NB4 (cell line): Measurements from ENCODE around the gene INSYN2A.

Experiments used
- DNase-seq: peaks from one replicate; pipeline ENCODE4 v3.0.0; 2010; ENCODE audit warnings: low read depth
- H3K4me3 ChIP-seq: one replicate; pipeline ENCODE4 v1.5.1; 2011; ENCODE audit warnings: mild to moderate bottlenecking, low read depth, low read length, moderate library complexity
- MAX ChIP-seq: IDR thresholded peaks from 2 replicates; pipeline ENCODE4 v1.6.1; 2011; ENCODE audit warnings: low read depth, low read length
- MYC ChIP-seq: IDR thresholded peaks from 2 replicates; pipeline ENCODE4 v1.6.1; 2011; ENCODE audit warnings: low read depth, low read length
- POLR2A ChIP-seq: IDR thresholded peaks from 2 replicates; pipeline ENCODE4 v1.6.1; 2011; ENCODE audit warnings: mild to moderate bottlenecking; ENCODE audit not compliant: insufficient read length; ENCODE audit errors: extremely low read depth
- TF ChIP-seq, protein P1 (sequence below): IDR thresholded peaks from one replicate; pipeline ENCODE4 v1.5.1; 2012; ENCODE audit warnings: low read depth, low read length

INSYN2A gene

GRCh38 chr10:127175357-127176110, 20.9 kb downstream of the INSYN2A start:
- TF ChIP-seq MAX (no peak), MYC (no peak), POLR2A (no peak)
- TF ChIP-seq, protein P1, sequence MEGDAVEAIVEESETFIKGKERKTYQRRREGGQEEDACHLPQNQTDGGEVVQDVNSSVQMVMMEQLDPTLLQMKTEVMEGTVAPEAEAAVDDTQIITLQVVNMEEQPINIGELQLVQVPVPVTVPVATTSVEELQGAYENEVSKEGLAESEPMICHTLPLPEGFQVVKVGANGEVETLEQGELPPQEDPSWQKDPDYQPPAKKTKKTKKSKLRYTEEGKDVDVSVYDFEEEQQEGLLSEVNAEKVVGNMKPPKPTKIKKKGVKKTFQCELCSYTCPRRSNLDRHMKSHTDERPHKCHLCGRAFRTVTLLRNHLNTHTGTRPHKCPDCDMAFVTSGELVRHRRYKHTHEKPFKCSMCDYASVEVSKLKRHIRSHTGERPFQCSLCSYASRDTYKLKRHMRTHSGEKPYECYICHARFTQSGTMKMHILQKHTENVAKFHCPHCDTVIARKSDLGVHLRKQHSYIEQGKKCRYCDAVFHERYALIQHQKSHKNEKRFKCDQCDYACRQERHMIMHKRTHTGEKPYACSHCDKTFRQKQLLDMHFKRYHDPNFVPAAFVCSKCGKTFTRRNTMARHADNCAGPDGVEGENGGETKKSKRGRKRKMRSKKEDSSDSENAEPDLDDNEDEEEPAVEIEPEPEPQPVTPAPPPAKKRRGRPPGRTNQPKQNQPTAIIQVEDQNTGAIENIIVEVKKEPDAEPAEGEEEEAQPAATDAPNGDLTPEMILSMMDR = no peak
- peak; percentile 16 for DNase-seq
- H3K4me3 ChIP-seq = no peak overlapping the region

DNA sequence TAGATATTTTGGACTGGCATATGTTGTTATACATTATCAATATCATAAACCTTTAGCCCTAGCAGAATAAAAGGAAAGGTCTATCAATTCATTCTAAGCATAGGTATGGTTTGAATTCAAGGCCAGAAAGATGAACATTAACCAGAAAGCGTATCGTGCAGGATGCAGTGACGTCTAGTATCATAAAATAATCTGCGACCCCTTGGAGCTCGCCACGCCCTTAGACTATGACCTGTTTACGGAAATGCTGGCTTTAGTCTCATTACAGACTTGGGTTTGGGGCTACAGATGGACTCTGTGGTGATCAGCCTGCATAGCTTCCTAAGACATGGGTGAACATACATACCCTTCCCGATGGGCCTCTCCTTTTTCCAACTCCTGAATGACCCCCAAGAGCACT, 21.5 kb downstream of the INSYN2A start:
- DNase-seq = no peak
- TF ChIP-seq MAX (no peak), MYC (no peak), POLR2A (no peak)
- TF ChIP-seq, protein P1 = no peak

GRCh38 chr10:127168261-127168660, 28.1 kb downstream of the INSYN2A start:
- no peak for DNase-seq
- no peak for TF ChIP-seq POLR2A
- TF ChIP-seq MAX = no peak
- no peak for TF ChIP-seq MYC
- TF ChIP-seq, protein P1 = no peak
- H3K4me3 ChIP-seq = no peak overlapping the region

More for the DNA sequence above, 21.5 kb downstream of the INSYN2A start:
- H3K4me3 ChIP-seq = no peak overlapping the region

- DNase-seq = no peak
- H3K4me3 ChIP-seq = no peak overlapping the region
- TF ChIP-seq POLR2A (no peak), MAX (no peak)
Measured at GRCh38 chr10:127162841-127163240, 33.5 kb downstream of the INSYN2A start.

DNA sequence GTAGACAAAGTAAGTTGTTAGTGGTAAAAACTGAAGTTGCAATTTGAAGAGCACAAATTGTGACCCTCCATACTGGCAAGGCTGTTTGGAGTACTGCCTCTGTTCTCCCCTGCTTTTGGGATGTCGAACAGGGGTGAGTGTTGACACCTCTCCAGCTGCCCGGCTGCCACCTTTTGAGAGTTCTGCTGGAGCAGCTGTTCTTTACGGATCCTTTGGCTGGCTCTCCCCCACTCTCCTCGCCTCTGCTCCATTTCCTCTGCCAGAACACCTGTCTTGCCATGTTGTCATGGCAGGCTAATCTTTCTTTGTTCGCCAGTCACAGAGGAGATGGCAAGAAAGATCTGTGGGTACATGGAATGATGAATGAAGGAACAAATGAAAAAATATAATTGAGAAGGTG, 34.9 kb downstream of the INSYN2A start:
- TF ChIP-seq MYC (no peak), MAX (no peak), POLR2A (no peak)
- TF ChIP-seq, protein P1 = no peak
- no peak overlapping the region for H3K4me3 ChIP-seq
- no peak for DNase-seq

- DNase-seq = no peak
- TF ChIP-seq, protein P1 = no peak
- no peak overlapping the region for H3K4me3 ChIP-seq
Measured at GRCh38 chr10:127159648-127160245, 36.6 kb downstream of the INSYN2A start.
